ENCODE data around the gene GGTLC2.
"Not testable (repeated sequence)": the region's sequence is repeated elsewhere in the genome, so short reads cannot be mapped to it uniquely, and the experiment has no call there.

GGTLC2 gene

GRCh38 chr22:22644314-22644713, at the start of gene GGTLC2:
Gene GGTLC2, plus strand, starts transcription at chr22:22644614. Its CDS starts 1,732 bp downstream, at chr22:22646346.
- DNase-seq: not testable (repeated sequence)

GRCh38 chr22:22595001-22595835, 49.2 kb upstream of the GGTLC2 start:
- DNase-seq: no peak

GRCh38 chr22:22598144-22598543, 46.3 kb upstream of the GGTLC2 start:
- DNase-seq: no peak

- DNase-seq: no peak
These were observed 45.2 kb upstream of the GGTLC2 start for GRCh38 chr22:22599248-22599647.

GRCh38 chr22:22600531-22601261, 43.7 kb upstream of the GGTLC2 start:
- DNase-seq: no peak

GRCh38 chr22:22603470-22603947, 40.9 kb upstream of the GGTLC2 start:
- no peak for DNase-seq

- DNase-seq: no peak
These were observed 39.9 kb upstream of the GGTLC2 start for GRCh38 chr22:22604326-22605073.

- no peak for DNase-seq
These were observed 39.4 kb upstream of the GGTLC2 start for GRCh38 chr22:22605074-22605404.

- DNase-seq: not testable (repeated sequence)
These were observed 36.4 kb upstream of the GGTLC2 start for GRCh38 chr22:22608022-22608421.

- DNase-seq: no peak
These were observed 35.1 kb upstream of the GGTLC2 start for GRCh38 chr22:22609291-22609690.

- no peak for DNase-seq
These were observed 31.9 kb upstream of the GGTLC2 start for GRCh38 chr22:22612516-22612915.

GRCh38 chr22:22614065-22614464, 30.3 kb upstream of the GGTLC2 start:
- no peak for DNase-seq

- DNase-seq: no peak
These were observed 27.8 kb upstream of the GGTLC2 start for GRCh38 chr22:22616636-22617035.

GRCh38 chr22:22618448-22618847, 26.0 kb upstream of the GGTLC2 start:
- no peak for DNase-seq

GRCh38 chr22:22618923-22619322, 25.5 kb upstream of the GGTLC2 start:
- no peak for DNase-seq

GRCh38 chr22:22619765-22620414, 24.5 kb upstream of the GGTLC2 start:
- no peak for DNase-seq

- not testable (repeated sequence) for DNase-seq
These were observed 15.6 kb upstream of the GGTLC2 start for GRCh38 chr22:22628546-22629495.

- DNase-seq: not testable (repeated sequence)
These were observed 13.2 kb upstream of the GGTLC2 start for GRCh38 chr22:22631223-22631652.

GRCh38 chr22:22632226-22632625, 12.2 kb upstream of the GGTLC2 start:
- DNase-seq: not testable (repeated sequence)

GRCh38 chr22:22633533-22633932, 10.9 kb upstream of the GGTLC2 start:
- not testable (repeated sequence) for DNase-seq

- DNase-seq: not testable (repeated sequence)
These were observed 8.2 kb upstream of the GGTLC2 start for GRCh38 chr22:22636260-22636659.

Data from NCI-H1092 treated with DMSO at 0.1 percent for 48 hours (cell line).